ENCODE data around the gene STX2.

STX2 gene

DNA sequence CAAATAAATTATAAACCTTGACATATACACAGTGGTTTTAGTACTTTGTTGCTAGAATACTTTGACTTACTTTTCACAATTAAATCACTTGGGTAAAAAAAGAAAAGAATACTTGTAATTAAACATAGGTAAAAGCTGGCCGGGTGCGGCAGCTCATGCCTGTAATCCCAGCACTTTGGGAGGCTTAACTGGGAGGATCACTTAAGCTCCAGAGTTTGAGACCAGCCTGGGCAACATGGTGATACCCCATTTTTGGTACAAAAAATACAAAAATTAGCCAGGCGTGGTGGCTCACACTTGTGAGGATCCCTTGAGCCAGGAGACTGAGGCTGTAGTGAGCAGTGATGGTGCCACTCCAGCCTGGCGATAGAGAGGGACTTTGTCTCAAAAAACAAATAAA is 7.8 kb downstream of the STX2 start:
- no peak for DNase-seq (ENCODE audit: low read depth)

DNA sequence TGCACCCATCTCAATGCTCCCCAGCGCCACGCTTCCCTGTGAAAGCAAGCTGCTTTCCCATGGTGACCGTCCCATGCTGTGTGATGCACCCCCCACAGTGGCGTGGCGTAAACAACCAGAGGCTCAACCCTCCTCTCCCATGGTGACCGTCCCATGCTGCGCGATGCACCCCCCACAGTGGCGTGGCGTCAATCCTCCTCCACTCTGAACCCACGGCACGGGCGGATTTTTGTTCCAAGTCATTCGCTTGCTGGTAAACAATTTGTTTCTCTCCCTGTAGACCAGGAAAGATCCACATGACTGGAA is 8.9 kb downstream of the STX2 start:
- DNase-seq (ENCODE audit: low read depth), result no peak

DNA sequence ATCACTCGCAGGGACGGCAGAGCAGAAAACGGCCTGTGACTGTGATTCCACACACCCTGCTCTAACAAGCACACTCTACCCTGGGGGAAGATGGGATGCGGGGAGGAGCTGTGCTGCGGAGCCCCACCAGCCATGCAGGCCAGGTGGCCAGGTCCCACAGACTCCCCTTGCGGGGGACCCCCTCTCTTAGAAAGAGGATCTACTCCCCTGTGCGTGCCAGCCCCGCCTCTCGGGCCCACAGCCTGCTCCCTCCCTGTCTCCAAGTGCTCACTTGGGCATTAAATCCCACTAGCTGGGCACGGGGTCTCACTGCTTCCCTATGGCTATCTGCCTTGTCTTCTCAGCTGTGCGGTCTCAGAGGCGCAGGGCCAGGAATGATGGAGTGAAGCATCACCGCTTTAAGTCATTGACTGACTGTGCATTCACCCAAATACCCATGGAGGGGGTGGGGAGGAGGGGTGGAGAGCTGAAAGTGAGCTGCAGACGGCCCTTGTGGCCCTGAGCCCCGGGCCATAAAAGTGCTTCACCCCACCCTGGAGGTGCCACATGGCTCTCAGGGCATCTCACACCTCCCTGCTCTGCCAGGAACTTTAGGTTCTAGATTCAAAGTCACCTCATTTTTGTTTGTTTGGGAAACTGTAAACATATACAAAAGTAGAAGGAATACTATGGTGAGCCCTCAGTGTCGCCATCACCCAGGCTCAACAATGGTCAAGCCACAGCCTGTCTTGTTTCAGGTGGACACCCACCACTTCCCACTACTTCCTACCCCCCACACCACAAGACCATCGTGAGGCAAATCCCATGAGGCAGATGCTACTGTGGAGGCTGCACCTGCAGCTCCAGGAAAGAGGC is 9.4 kb downstream of the STX2 start:
- DNase-seq (ENCODE audit: low read depth), result no peak

DNA sequence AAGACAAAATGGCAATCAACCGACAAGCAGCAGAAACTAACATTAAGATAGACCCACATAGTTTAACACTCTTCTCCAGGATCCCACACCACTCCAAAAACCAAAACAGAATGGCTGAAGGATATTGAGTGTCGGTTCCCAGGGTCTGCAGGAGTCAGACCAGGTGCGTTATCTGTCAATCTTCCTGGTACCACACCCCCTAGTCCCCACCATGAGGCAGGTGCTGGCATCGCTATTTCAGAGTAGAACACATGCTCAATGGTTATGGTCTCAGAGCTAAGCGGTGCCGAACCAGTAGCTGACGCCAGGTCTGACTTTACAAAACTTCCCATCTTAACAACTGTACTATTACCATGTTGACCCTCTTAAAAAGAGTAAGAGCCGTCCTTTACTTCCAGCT is 10.2 kb downstream of the STX2 start:
- DNase-seq (ENCODE audit: low read depth), result no peak

DNA sequence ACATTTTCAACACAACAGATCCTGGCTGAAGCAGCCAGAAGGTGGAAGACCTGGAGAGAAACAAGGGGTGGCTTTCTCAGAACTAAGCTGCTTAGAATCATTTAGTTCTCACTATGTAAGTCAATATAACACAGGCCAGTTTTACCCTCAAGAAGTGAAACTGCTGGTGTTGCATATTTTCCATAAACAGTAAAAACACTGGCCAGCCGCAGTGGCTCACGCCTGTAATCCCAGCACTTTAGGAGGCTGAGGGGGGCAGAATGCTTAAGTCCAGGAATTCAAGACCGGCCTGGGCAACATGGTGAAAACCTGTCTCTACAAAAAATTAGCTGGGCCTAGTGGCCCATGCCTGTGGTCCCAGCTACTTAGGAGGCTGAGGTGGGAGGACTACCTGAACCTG is 11.6 kb downstream of the STX2 start:
- DNase-seq (ENCODE audit: low read depth), result no peak

DNA sequence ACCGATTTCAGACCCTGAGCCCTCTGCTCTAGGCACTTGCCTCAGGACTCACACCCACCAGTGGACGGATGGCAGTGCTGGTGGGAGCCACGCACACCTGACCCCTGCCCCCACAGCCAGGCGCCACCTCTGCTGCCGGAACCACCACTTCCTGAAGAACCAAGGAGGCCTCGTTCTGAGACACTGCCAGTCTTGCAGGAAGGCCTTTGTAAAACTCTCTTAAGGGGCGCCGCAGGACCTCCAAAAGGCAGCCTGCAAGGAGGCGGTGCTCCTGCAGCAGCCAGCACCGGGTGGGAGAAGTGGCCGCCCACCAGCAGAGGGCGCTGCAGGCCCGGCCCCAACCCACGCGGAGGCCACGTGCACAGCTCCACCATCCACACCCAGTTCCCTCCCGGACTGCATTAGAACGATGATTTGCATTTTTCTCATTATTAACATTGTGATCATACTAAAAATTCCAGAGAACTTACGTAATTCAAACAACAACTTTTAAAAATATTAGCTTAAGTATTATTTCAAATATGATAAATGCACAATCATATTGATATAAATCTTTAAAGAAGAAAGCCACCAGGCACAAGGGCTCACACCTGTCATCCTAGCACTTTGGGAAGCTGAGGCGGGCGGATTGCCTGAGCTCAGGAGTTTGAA is 12.8 kb downstream of the STX2 start:
- DNase-seq (ENCODE audit: low read depth), result peak; percentile 64

DNA sequence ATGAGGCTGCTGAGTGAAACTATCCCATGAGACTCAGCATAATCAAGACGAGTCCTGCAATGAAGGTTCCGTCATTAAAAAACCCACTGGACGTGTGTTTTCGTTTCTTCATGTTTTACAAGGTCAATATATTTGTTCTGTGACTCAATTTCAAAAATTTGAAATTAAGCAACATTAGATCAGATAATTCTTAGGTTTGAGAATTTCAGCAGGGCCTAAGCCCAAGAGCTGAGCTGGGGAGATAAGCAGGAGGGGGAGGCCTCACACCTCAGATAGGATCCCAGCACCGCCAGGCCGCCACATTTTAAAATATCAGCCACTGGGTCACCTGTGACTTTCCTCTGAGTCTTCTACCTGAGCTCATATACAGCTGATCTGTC is 13.3 kb downstream of the STX2 start:
- DNase-seq (ENCODE audit: low read depth), result no peak

DNA sequence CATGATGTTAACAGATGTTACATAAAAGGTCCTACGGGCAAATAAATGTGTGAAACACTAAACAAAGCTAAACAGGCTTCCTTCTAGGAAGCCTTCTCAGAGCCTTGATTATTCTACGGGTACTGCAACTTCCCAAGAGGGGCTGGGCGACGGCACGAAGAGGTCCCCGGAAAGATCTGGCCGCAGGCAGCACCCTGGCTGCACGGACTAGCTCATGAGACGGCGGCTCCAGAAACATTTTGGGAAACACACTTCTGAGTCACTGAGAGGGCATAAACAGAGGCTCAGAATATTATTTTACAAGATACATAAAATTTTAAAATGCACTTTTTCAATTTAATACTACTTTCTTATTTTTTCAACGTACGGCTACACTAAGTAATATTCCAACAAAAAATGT is 19.4 kb downstream of the STX2 start:
- DNase-seq (ENCODE audit: low read depth), result no peak

DNA sequence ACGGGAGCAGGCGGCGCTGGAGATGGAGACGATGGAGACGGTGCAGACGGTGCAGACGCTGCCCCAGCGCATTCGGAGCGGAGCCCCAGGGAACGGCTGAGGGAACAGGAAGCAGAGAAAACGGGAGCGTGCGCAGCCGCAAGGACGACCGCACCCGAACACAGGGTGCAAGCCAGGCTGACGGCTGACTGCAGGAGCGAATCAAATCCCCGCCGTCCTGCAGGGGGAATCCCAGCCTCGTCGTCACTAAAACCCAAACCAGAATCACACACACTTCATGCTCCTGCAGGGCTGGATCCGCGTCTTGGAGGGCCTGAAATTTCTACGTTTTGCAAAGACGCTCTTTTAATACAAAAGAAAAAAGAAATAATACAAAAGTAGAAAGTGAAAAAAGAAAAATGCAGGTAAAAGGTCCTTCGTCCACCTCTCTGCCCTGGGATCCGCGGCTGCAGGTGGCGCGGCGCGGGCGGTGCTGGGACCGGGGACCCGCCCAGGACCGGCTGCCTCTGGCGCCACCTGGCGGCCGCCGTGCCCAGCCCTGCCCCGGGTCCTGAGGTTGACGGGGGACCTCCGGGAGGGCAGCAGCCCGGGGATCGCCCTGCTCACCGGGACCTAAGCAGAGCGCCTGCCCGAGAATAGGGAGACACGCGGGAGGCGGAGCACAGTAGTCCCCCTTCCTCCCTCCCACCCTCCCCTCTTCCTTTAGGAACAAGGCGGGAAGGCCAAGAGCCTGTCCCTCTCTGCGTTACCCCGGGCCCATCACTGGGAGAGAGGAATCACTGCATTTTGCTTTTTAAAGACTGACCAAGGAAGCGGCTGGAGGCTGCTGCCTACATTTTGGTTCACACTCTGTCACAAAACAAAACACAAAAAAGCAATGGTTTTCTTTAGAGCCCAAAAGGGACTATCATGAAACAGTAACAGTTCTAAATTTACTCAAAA is 20.1 kb downstream of the STX2 start:
- peak; percentile 70 for DNase-seq (ENCODE audit: low read depth)

DNA sequence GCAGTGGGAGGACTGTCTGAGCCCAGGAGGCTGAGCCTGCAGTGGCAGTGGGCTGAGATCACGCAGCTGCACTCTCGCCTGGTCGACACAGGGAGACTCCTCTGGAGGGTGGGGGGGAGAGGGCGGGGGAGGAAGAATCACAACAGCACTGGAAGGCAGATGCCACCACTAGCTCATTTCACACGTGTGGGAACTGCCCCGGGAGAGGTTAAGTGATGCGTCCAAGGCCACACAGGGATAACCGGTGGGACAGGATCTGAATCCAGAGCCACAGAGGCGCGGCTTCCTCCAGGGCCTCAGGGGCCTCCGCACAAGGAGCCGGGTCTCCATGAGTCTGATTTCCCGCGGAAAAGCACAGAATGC is 20.8 kb downstream of the STX2 start:
- no peak for DNase-seq (ENCODE audit: low read depth)

DNA sequence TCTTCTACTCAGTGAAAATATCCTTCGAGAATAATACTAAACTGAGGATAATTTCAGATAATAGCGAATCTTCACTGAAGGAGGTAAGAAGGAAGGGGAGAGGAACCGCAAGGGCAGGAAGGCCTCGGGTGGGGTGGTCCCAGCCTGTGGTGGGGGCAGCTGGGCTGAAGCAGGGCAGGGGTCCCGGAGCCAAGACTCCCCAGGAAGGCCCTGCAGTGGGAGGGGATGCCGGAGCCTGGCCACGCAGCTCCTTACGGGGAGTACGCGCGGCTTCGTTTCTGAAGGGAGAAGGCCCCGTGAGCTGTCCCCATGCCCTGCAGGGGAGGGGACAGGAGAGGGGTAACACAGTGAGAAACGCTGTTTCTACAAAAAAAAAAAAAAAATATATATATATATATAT is 21.2 kb downstream of the STX2 start:
- no peak for DNase-seq (ENCODE audit: low read depth)

DNA sequence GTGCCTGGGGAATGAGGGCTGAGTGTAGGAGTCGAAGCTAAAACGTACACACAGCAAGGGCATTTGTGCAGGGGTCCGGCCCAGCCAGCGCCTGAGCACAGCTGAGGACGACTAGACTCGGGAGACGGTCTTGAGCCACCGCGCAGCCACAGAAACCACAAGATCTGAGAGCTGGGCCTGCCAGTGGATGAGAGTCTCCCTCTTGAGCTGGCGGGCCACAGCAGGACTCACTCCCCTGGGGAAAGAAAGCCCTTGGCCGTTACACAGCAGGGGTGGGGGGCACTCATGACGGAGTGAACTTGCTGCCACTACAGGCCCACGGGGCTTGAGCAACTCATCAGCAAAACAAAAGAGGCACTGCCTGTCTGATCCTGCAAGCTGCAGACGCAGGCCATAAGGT is 23.0 kb downstream of the STX2 start:
- DNase-seq (ENCODE audit: low read depth), result no peak

DNA sequence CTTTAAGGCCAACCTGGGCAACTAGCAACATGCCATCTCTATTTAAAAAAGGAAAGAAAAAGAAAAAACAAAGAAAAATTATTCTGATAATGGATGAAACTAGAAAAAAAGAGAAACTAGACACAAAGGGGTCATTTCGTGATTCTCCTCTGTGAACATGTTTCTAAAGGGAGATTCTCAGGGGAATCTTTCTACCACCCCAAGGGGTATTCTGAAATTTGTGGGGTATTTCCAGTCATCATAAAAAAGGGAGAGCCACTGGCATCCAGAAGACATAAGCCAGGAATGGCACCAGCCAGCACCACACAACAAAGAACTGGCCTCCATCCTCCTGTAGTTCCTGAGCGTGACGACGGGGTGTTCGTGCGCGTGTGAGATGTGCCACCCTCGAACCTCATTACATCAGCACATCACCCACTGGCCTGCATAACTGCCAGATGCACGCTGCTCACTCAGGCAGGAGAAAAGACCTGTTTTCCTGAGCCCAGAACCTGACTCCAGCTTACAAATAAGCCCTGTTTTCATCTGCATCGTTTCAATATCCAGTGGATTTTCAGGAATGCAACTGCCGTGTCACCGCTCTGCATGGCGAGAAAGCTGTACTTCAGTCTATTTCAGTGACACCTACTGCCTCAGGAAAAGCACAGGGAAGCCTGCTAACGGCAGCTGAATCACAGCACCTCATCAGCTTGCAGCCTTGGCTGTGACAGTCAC is 23.9 kb downstream of the STX2 start:
- DNase-seq (ENCODE audit: low read depth), result no peak

DNA sequence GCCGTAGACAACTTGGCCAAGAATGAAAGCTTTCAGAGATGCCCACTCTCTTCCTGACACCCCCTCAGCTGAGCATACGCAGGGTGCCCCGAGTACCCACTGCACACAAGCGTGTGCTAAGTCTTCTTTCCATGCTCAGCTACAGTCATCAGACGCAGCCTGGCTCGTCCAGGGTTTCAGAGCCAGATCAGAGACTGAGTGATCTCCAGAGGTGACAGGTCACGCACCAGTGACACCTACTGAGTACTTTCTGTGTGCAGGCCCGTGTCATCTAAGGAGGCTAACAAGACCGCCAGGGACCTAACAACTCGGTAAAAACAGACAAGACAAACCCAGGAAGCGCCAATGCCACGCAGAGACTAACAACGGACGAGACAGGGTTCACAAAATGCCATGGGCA is 25.1 kb downstream of the STX2 start:
- no peak for DNase-seq (ENCODE audit: low read depth)

DNA sequence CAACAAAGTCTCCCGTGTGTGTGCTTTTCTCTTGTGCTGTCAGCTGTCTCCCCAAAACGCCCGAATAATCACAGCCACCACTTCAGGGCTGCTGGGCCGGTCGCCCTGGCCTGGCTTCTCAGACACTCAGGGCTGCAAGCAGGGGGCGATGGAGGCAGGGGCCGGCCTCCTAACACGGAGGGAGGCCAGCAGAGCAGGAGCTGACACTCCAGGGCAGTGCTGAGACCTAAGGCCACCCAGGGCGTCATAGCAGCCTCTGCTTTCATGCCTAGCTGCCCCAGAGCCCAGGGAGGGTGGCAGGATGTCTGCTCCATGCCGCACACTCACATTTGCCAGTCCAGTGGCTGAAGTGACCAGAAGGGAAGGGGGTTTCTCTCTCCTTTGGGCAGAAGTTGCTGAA is 25.6 kb downstream of the STX2 start:
- DNase-seq (ENCODE audit: low read depth), result no peak

DNA sequence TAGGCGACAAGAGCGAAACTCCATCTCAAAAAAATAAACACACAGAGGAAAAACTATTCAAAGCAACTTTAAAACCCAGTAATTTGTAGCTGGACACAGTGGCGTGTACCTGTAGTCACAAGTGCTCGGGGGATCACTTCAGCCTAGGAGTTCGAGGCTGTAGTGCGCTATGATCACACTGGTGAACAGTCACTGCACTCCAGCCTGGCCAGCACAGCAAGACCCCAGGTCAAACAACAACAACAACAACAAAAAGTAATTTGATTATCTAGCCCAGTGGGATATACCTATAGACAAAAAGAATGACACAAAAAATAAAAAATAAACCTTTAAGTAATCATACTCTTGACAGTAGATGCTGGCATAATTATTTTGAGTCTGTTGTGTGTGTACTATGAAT is 29.3 kb downstream of the STX2 start:
- no peak for DNase-seq (ENCODE audit: low read depth)

DNA sequence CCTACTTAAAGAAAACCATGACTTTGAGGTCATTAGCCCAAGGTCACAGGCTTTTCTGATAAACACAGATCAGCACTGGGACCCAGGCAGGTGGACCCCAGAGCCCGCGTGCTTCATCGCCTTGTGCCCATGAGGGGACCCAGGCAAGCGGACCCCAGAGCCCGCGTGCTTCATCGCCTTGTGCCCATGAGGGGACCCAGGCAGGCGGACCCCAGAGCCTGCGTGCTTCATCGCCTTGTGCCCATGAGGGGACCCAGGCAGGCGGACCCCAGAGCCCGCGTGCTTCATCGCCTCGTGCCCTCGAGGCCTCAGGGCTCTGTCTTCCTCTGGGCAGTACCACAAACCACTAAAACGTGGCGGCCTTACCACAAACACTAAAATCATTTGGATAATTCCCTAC is 31.7 kb downstream of the STX2 start:
- DNase-seq (ENCODE audit: low read depth), result no peak

DNA sequence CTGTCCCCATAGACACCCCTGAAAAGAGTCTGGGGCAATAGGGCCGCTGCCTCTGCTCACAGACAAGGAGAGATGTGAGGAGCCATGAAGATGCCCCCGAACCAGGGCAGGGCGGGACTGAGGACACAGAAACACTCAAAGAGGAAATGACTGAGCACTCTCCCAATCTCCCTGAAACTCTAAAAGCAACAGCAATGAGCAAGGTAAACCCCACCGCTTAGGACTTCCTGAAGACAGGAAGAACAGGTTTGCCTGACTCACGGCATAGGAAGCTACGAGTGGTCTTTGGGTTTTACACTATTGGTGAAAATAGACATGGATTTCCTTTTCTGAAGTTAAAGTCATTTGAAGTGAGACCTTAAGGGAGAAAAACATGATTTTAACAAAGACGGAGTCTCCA is 32.5 kb downstream of the STX2 start:
- DNase-seq (ENCODE audit: low read depth), result no peak

DNA sequence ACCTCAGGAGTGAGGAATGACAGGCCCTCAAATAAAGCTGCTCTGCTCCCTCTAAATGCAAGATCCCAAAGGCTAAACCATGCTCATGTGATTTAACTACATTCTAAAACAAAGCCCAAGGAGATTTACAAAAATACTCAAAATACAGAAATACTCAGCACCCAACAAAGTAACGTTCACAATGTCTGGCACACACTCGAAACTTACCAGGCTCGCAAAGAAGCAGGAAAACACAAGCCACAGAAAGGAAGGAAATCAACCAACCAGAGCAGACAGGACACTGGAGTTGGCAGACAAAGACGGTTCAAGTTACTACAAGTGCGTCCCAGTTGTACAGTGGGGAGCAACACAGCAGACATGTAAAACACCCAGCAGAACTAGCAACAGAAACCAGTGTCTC is 33.4 kb downstream of the STX2 start:
- no peak for DNase-seq (ENCODE audit: low read depth)

DNA sequence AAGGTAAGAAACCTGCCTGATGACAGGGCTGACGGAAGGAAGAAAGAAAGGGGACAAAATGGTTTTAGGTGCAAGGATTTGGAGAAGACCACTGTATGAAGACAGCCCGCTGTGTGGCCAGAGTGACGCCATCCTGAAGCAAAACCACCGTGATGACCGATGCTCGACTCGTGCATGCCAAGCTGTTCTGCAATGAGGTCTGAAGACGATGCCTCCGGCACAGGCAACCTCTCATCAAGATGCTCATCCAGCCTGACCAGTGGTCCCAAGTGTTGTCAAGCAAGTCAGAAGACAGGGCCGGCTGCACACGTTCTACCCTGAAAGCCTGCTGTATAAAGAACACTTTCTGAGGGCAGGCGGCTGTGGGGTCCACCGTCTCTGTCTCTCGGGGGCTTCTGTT is 34.8 kb downstream of the STX2 start:
- no peak for DNase-seq (ENCODE audit: low read depth)

DNA sequence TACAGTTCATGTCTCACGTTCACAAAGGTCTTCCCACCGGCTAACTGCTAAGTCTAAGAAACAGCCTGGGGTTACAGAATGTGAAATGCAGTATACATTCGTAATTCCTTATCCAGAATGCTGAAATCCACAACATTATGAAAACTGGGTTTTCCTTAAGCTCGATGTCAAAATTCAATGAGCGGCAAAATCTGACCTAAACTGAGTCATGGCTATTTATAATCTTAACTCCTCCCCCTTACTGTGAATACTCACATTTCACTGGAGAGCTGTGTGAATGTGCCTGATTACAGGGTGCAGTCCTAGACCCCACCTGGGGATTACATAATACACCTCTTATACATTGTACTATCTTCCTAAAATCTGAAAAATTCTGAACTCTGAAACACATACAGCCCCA is 35.3 kb downstream of the STX2 start:
- no peak for DNase-seq (ENCODE audit: low read depth)

DNA sequence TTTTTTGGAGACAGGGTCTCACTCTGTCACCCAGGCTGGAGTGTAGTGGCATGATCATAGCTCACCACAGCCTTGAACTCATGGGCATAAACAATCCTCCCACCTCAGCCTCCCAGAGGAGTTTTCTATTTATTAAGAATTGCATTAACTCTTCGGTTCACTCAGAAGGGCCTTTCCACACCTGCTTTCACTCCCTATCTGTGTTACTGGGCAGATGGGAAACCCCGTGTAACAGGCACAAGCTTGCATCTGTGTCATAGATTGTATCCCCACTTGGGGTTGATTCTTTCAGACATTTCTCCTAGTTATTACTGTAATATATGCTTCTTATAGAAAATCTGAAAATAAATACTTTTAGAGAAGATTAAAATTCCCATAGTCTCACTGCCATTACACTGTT is 38.7 kb downstream of the STX2 start:
- DNase-seq (ENCODE audit: low read depth), result no peak

DNA sequence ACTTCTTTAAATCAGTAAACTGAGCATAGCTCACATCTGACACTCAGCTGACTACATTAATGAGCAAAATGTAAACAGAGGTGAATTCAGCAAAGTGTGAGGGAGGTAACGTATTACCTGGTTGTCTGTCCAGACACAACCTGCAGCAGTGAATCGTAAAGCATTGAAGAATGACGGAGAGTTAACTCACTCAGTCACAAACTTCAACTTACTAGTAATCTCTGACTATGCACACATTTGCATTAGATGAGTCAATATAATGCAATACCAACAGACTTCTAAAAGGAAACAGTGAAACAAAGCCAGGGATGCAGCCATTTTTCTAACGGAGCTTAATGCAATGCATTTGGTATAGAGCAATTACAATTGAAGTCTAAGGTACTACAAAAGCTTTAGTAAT is 40.0 kb downstream of the STX2 start:
- DNase-seq (ENCODE audit: low read depth), result no peak

Measured in activated T-helper 9 cell treated with anti-CD3 and anti-CD28 coated beads, Interleukin-2, amount 50 U/mL, for 16 hours (primary cell).